H9 (cell line): ENCODE measurements around the gene KCNQ2. TPM values are rescaled to one million over a fixed set of nuclear protein-coding genes. Genes with fewer than 3 reads are reported as not detected.

Experiments used
- DNase-seq: peaks from one replicate; pipeline ENCODE4 v3.0.0-alpha.2; 2017
- H2AFZ ChIP-seq: one replicate; pipeline ENCODE4 v1.6.1; 2013; ENCODE audit warnings: mild to moderate bottlenecking, low read length, control low read depth, moderate library complexity
- H2AK5ac ChIP-seq: 2 replicates; pipeline ENCODE4 v1.6.1; 2013; ENCODE audit warnings: low read length, control low read depth, mixed read lengths; ENCODE audit not compliant: insufficient read length
- H2BK120ac ChIP-seq: one replicate; pipeline ENCODE4 v1.6.1; 2013; ENCODE audit warnings: low read depth, mild to moderate bottlenecking, low read length, control low read depth, inconsistent platforms; ENCODE audit not compliant: poor library complexity, severe bottlenecking
- H2BK12ac ChIP-seq: 2 replicates; pipeline ENCODE4 v1.6.1; 2013; ENCODE audit warnings: low read length, control low read depth, mixed read lengths, low read depth; ENCODE audit not compliant: insufficient read length
- H2BK15ac ChIP-seq: 2 replicates; pipeline ENCODE4 v1.6.1; 2013; ENCODE audit warnings: low read depth, low read length, control low read depth
- H2BK20ac ChIP-seq: one replicate; pipeline ENCODE4 v1.6.1; 2013; ENCODE audit warnings: low read depth, mild to moderate bottlenecking, low read length, control low read depth, inconsistent platforms; ENCODE audit not compliant: poor library complexity, severe bottlenecking
- H2BK5ac ChIP-seq: 2 replicates; pipeline ENCODE4 v1.6.1; 2013; ENCODE audit warnings: low read length, control low read depth, mixed read lengths; ENCODE audit not compliant: insufficient read length
- H3K14ac ChIP-seq: 2 replicates; pipeline ENCODE4 v1.6.1; 2013; ENCODE audit warnings: low read length, control low read depth; ENCODE audit not compliant: insufficient read depth
- H3K18ac ChIP-seq: 2 replicates; pipeline ENCODE4 v1.6.1; 2013; ENCODE audit warnings: low read depth, mild to moderate bottlenecking, mixed read lengths, low read length, control low read depth; ENCODE audit not compliant: insufficient read length
- H3K23ac ChIP-seq: 2 replicates; pipeline ENCODE4 v1.6.1; 2013; ENCODE audit warnings: low read length, control low read depth, mixed read lengths, low read depth; ENCODE audit not compliant: insufficient read length
- H3K23me2 ChIP-seq: 2 replicates; pipeline ENCODE4 v1.6.1; 2013; ENCODE audit warnings: low read depth, mild to moderate bottlenecking, mixed read lengths, low read length, control low read depth; ENCODE audit not compliant: insufficient read length, poor library complexity, severe bottlenecking
- H3K27ac ChIP-seq: 2 replicates; pipeline ENCODE4 v1.5.1; 2013; ENCODE audit warnings: low read length, control low read depth, mixed read lengths, low read depth; ENCODE audit not compliant: insufficient read length
- H3K27me3 ChIP-seq: 2 replicates; pipeline ENCODE4 v1.6.1; 2013; ENCODE audit warnings: low read length, control low read depth, inconsistent platforms; ENCODE audit not compliant: insufficient read depth
- H3K4ac ChIP-seq: 2 replicates; pipeline ENCODE4 v1.6.1; 2013; ENCODE audit warnings: low read depth, mild to moderate bottlenecking, control low read depth, inconsistent platforms, low read length, moderate library complexity
- H3K4me1 ChIP-seq: 2 replicates; pipeline ENCODE4 v1.6.1; 2013; ENCODE audit warnings: low read length, control low read depth, inconsistent platforms; ENCODE audit not compliant: insufficient read depth
- H3K4me2 ChIP-seq: 2 replicates; pipeline ENCODE4 v1.6.1; 2013; ENCODE audit warnings: low read length, control low read depth, mixed read lengths; ENCODE audit not compliant: insufficient read length, insufficient read depth
- H3K56ac ChIP-seq: 2 replicates; pipeline ENCODE4 v1.6.1; 2013; ENCODE audit warnings: low read depth, mild to moderate bottlenecking, mixed read lengths, low read length, control low read depth; ENCODE audit not compliant: insufficient read length
- H3K79me1 ChIP-seq: 2 replicates; pipeline ENCODE4 v1.6.1; 2013; ENCODE audit warnings: low read depth, mild to moderate bottlenecking, moderate library complexity, low read length, control low read depth, inconsistent platforms; ENCODE audit not compliant: insufficient read depth, poor library complexity, severe bottlenecking
- H3K79me2 ChIP-seq: 2 replicates; pipeline ENCODE4 v1.6.1; 2013; ENCODE audit warnings: low read length, control low read depth, inconsistent platforms; ENCODE audit not compliant: insufficient read depth
- H3K9ac ChIP-seq: 2 replicates; pipeline ENCODE4 v1.6.1; 2013; ENCODE audit warnings: low read length, control low read depth, mixed read lengths; ENCODE audit not compliant: insufficient read length; ENCODE audit errors: extremely low read depth
- H3K9me3 ChIP-seq: one replicate; pipeline ENCODE4 v1.6.1; 2013; ENCODE audit warnings: low read depth, low read length, inconsistent platforms; ENCODE audit not compliant: control insufficient read depth
- H3T11ph ChIP-seq: one replicate; pipeline ENCODE4 v1.6.1; 2013; ENCODE audit warnings: mild to moderate bottlenecking, low read length, control low read depth, inconsistent platforms
- H4K20me1 ChIP-seq: one replicate; pipeline ENCODE4 v1.6.1; 2013; ENCODE audit not compliant: control insufficient read depth, insufficient read length, insufficient read depth
- H4K5ac ChIP-seq: 2 replicates; pipeline ENCODE4 v1.6.1; 2013; ENCODE audit warnings: low read depth, mild to moderate bottlenecking, mixed read lengths, low read length, control low read depth; ENCODE audit not compliant: insufficient read length
- H4K8ac ChIP-seq: replicated peaks from 2 replicates; pipeline ENCODE4 v1.6.1; 2013; ENCODE audit warnings: low read length, control low read depth, mixed read lengths, low read depth; ENCODE audit not compliant: insufficient read length
- H4K91ac ChIP-seq: 2 replicates; pipeline ENCODE4 v1.6.1; 2013; ENCODE audit warnings: low read depth, mild to moderate bottlenecking, moderate library complexity, mixed read lengths, low read length, control low read depth; ENCODE audit not compliant: insufficient read length
- H3K27ac Mint-ChIP-seq, 3 experiments: 2 replicates in 2 of 3; 3 replicates in 1 of 3; pipeline ENCODE4 v1.8.0; 2020 to 2021; ENCODE audit warnings: mixed read lengths in 3 of 3, mild to moderate bottlenecking in 1 of 3, moderate library complexity in 1 of 3
- H3K27me3 Mint-ChIP-seq: 2 replicates; pipeline ENCODE4 v1.8.0; 2021; ENCODE audit warnings: low read depth, mild to moderate bottlenecking, moderate library complexity, mixed read lengths
- H3K36me3 Mint-ChIP-seq, 3 experiments: 2 replicates in 2 of 3; 3 replicates in 1 of 3; pipeline ENCODE4 v1.8.0; 2020 to 2021; ENCODE audit warnings: low read depth in 3 of 3, mixed read lengths in 3 of 3; ENCODE audit not compliant: insufficient read depth in 1 of 3
- H3K4me1 Mint-ChIP-seq, 2 experiments: 2 replicates each; pipeline ENCODE4 v1.8.0; 2020; ENCODE audit warnings: mixed read lengths in 2 of 2
- H3K4me3 Mint-ChIP-seq, 2 experiments: 2 replicates in 1 of 2; 3 replicates in 1 of 2; pipeline ENCODE4 v1.8.0; 2020 to 2021; ENCODE audit warnings: mild to moderate bottlenecking in 2 of 2, mixed read lengths in 2 of 2, moderate library complexity in 1 of 2
- H3K9me3 Mint-ChIP-seq, 2 experiments: 2 replicates in 1 of 2; 3 replicates in 1 of 2; pipeline ENCODE4 v1.8.0; 2020; ENCODE audit warnings: mild to moderate bottlenecking in 2 of 2, mixed read lengths in 2 of 2, moderate library complexity in 1 of 2
- WGBS: extraction: QIAGEN DNeasy Blood & Tissue Kit; methylation state at CpG from one replicate; pipeline ENCODE4 v1.1.7; 2013; ENCODE audit warnings: missing lambda C conversion rate, low lambda C conversion rate, mixed read lengths; ENCODE audit not compliant: insufficient read length; ENCODE audit errors: extremely low coverage; 5-methylcytosine and 5-hydroxymethylcytosine counted together
- total RNA-seq: library from RNA; stranded (reverse); gene quantifications from 2 replicates; pipeline ENCODE4 v1.2.1, GENCODE V29; 2021
- TF ChIP-seq, protein P1 (sequence below): fragments of 200-600 bp; sonication (generic); conservative IDR thresholded peaks from 3 replicates; pipeline ENCODE4 v1.8.0; 2021; ENCODE audit warnings: antibody characterized with exemption, mild to moderate bottlenecking

The KCNQ2 gene
- total RNA-seq, 1 experiment from 2014 or later, result 69.2 TPM

- Histone ChIP-seq H3K56ac (no peak overlapping the region), H3K4ac (no peak overlapping the region), H4K8ac (no peak overlapping the region), H3T11ph (no peak overlapping the region), H2AFZ (no peak overlapping the region), H4K20me1 (no peaks in the 10 kb centered on the region), H3K27ac (no peak overlapping the region), H2BK120ac (no peak overlapping the region), H3K4me1 (no peaks in the 10 kb centered on the region), H3K9me3 (no peaks in the 10 kb centered on the region), H2AK5ac (no peak overlapping the region), H3K14ac (no peak overlapping the region), H3K18ac (no peak overlapping the region), H3K9ac (no peak overlapping the region), H2BK12ac (no peak overlapping the region), H3K23ac (no peak overlapping the region), H2BK20ac (no peak overlapping the region), H3K79me1 (no peaks in the 10 kb centered on the region), H2BK15ac (no peak overlapping the region), H4K91ac (no peak overlapping the region), H3K23me2 (no peaks in the 10 kb centered on the region), H3K4me2 (no peak overlapping the region), H4K5ac (no peak overlapping the region), H3K79me2 (no peaks in the 10 kb centered on the region), H3K27me3 (no peaks in the 10 kb centered on the region), H2BK5ac (no peak overlapping the region)
- no peaks in the 10 kb centered on the region for H3K9me3 Mint-ChIP-seq
- H3K27ac Mint-ChIP-seq, result no peak overlapping the region; a peak in 1 of 7 replicates
- no peak for DNase-seq
- WGBS, result no CpG with 5 or more reads among the region's 23 CpGs
- TF ChIP-seq, protein P1, sequence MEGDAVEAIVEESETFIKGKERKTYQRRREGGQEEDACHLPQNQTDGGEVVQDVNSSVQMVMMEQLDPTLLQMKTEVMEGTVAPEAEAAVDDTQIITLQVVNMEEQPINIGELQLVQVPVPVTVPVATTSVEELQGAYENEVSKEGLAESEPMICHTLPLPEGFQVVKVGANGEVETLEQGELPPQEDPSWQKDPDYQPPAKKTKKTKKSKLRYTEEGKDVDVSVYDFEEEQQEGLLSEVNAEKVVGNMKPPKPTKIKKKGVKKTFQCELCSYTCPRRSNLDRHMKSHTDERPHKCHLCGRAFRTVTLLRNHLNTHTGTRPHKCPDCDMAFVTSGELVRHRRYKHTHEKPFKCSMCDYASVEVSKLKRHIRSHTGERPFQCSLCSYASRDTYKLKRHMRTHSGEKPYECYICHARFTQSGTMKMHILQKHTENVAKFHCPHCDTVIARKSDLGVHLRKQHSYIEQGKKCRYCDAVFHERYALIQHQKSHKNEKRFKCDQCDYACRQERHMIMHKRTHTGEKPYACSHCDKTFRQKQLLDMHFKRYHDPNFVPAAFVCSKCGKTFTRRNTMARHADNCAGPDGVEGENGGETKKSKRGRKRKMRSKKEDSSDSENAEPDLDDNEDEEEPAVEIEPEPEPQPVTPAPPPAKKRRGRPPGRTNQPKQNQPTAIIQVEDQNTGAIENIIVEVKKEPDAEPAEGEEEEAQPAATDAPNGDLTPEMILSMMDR, result no peak
- peaks cover 0 to 3% (median 2%) of the 10 kb centered on the region in 3 experiments; a peak in 2 of 7 replicates for H3K36me3 Mint-ChIP-seq
- H3K27me3 Mint-ChIP-seq, result no peaks in the 10 kb centered on the region
- peaks cover 7 to 9% of the 10 kb centered on the region in 2 experiments for H3K4me1 Mint-ChIP-seq
- no peak overlapping the region for H3K4me3 Mint-ChIP-seq
These were observed 54.7 kb downstream of the KCNQ2 start for GRCh38 chr20:63417738-63418120.
